HG02870 (cell line): ENCODE data around the gene ZNF595.
"Not testable (repeated sequence)": the region's sequence is repeated elsewhere in the genome, so short reads cannot be mapped to it uniquely, and the experiment has no call there.

ENCODE experiments used
- ATAC-seq: cut with Tn5 transposase; IDR thresholded peaks from one replicate; pipeline ENCODE4 v1.9.1; 2021; ENCODE audit warnings: mild to moderate bottlenecking, moderate library complexity; ENCODE audit not compliant: unreplicated experiment

ZNF595 gene

DNA sequence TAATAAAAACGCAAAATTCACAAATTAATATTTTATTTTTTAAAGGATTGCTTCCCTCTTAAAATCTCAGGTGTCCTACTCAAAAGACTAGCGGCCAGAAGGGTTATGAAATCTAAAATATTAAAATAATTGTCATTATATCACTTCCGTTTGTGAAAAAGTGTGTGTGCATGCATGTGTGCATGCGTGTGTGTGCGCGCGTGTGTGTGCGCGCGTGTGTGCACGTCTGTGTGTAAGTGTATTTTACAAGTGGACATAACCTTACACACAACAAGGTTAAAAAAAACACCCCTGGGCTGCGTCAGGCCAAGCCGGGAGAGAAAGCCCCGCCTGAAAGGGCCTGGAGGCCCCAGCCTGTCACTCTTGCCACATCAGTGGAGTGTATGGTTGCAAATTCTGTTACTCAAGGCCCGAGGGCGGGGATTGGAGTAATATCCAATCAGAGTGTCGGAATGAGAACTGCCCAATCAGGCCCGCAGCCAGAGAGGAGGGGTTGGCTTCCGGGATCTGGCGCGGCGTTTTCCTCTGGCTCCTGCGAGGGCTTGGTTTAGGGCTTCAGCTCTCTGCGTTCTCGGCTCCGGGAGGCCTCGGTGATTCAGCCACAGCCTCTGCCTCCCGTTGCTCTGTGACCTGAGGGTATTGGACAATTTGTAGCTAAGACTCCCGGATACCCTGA lies at the start of gene ZNF595:
Gene ZNF595, plus strand, starts transcription at position 518 of the 676 bp plus-strand sequence. CDS start 168 bp downstream, outside the sequence.
- peak; percentile 33 for ATAC-seq

DNA sequence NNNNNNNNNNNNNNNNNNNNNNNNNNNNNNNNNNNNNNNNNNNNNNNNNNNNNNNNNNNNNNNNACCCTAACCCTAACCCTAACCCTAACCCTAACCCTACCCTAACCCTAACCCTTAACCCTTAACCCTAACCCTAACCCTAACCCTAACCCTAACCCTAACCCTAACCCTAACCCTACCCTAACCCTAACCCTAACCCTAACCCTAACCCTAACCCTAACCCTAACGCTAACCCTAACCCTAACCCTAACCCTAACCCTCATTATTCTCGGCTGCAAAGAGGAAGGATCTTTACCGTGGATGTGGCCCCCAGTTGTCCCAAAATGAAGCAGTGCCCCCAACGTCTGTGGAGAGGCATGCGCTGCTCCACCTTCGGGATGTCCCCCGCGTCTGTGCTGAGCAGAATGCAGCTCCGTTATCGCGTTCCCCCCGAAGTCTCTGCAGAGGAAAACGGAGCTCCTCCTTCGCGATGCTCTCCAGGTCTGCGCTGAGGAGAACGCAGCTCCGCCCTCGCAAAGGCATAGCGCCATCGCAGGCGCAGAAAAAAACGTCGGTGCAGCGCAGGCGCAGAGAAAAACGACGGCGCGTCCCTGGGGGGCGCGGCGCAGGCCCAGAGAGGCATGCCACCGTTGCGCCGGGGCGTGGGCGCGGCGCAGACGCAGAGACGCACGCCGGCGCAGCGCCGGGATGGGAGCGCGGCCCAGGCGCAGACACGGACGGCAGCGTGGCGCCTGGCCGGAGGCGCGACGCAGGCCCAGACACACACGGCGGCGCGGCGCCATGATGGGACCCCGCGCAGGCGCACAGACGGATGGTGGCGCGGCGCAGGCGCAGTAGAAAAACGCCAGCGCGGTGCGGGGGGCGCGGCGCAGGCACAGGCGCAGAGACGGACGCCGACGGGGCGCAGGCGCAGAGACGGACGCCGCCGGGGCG lies 42.9 kb upstream of the ZNF595 start:
- not testable (repeated sequence) for ATAC-seq

DNA sequence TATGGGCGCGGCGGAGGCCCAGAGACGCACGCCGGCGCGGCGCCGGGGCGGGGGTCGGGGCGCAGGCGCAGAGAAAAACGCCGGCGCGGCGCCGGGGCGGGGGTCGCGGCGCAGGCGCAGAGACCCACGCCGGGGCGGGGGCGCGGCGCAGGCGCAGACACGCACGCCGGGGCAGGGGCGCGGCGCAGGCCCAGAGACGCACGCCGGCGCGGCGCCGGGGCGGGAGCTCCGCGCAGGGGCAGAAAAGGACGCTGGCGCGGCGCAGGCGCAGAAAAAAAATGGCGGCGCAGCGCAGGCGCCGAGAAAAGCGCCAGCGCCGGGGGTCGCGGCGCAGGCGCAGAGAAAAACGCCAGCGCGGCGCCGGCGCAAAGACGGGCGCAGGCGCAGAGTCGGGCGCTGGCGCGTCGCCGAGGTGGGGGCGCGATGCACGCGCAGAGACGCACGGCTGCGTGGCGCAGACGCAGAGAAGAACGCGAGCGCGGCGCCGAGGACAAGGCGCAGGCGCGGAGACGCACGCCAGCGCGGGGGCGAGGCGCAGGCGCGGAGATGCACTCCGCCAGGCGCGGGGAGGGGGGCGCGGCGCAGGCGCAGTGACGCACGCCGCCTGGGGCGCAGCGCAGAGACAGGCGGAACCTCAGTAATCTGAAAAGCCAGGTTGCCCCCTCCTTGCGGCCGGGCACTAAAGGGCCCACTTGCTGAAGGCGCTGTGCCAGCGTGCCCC lies 41.9 kb upstream of the ZNF595 start:
- ATAC-seq, result not testable (repeated sequence)

DNA sequence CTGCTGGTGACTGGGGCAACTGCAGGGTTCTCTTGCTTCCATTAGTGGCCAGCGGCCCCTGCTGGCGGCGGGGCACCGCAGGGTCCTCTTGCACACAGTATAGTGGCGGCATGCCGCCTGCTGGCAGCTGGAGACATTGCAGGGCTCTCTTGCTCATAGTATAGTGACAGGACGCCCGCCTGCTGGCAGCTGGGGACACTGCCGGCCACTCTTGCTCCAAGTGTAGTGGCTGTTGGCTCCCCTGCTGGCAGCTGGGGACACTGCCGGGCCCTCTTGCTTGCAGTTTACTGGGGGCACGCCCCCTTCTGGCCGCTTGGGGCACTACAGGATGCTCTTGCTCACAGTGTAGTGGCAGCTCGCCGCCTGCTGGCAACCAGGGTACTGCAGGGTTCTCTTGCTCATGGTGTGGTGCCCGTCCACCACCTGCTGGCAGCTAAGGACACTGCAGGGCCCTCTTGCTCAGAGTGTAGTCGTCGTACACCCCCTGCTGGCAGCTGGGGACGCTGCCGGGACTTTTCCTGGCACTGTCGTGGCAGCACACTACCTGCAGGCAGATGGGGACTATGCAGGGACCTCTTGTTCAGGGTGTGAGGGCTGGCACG lies 41.2 kb upstream of the ZNF595 start:
- not testable (repeated sequence) for ATAC-seq

DNA sequence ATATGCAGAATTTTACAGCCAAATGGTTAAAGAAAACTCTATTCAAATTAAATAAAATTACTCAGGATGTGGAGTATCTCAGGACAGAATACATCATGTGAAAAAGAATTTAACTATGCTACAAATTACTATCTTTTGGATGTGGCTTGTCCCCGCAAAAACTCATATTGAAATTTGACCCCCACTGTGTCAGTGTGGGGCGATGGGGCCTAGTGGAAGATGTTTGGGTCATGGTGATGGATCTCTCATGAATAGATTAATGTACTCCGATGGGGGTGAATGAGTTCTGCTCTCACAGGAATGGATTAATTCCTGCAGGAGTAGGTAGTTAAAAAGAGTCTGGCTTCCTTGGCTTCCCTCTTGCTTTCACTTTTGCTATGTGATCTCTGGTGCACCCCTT lies 35.0 kb upstream of the ZNF595 start:
- ATAC-seq, result not testable (repeated sequence)

DNA sequence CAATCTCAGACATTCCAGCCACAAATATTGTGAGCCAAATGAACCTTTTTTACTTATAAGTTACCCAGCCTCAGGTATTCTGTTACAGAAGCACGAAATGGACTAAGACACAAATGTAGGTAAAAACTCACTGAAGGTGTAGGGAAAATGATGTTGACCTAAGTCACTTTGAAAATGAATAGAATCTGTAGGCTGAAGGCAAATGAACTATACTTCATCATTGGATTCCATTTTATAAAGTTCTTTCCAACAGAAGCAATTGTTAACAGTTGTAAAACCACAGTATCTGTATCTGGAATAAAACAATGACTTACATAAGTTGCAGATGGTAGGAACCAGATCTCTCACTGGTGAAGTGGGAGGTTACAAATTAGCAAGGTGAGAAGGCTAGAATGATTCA lies 34.5 kb upstream of the ZNF595 start:
- not testable (repeated sequence) for ATAC-seq

DNA sequence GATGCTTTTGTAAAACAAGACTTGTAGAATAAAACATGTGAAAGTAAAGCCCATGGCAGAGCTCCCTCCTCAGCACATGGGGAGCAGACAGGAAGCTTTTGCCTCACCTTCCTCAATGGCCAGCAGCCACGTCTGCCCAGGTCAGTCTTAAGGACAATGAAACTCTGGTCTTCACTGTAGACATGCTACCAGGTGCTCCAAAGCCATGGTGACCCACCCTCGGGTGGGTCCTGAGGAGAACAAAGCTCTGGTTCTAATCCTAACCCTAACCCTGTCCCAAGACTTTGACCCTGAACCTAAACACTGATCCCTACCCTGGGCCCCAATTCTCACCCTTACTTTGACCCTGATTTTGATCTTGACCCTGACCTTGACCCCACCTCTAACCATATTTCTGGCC lies 30.2 kb upstream of the ZNF595 start:
- not testable (repeated sequence) for ATAC-seq

DNA sequence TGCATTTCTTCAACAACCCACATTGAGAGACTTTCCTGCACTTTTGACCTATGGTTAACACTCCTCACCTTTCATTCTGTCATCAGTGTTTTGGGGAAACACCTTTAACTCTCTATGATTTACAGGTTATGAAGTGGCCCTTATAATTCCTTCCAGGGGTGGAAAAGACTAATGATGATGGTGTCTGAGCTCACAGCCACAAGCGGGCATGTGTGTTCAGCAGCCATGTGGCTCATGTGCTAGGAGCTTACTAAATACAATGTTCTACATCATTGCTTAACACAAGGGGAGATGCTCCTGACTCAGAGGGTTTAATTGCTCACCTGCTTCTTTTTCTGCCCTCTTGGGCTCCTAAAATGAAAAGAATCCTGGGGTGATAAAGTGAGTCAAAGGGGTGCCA lies 28.8 kb upstream of the ZNF595 start:
- ATAC-seq, result not testable (repeated sequence)

DNA sequence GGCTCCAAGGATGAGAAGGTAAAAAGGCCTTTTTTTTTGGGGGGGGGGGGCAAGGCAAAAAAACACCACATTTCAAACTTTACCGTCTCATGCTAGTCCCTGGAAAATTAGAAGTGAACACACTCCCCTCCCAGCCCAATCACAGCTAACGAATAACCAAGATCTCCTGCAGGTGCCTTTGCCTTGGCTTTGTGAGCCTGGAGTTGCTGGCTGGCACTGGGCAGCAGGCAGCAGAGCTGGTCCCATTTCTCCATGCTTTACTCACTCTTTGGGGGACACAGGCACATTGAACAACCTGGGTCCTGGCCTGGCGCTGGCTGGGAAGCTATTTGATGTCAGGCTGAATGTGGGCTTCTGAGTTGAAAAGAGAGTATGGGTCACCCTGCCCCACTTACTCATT lies 25.6 kb upstream of the ZNF595 start:
- ATAC-seq, result not testable (repeated sequence)

DNA sequence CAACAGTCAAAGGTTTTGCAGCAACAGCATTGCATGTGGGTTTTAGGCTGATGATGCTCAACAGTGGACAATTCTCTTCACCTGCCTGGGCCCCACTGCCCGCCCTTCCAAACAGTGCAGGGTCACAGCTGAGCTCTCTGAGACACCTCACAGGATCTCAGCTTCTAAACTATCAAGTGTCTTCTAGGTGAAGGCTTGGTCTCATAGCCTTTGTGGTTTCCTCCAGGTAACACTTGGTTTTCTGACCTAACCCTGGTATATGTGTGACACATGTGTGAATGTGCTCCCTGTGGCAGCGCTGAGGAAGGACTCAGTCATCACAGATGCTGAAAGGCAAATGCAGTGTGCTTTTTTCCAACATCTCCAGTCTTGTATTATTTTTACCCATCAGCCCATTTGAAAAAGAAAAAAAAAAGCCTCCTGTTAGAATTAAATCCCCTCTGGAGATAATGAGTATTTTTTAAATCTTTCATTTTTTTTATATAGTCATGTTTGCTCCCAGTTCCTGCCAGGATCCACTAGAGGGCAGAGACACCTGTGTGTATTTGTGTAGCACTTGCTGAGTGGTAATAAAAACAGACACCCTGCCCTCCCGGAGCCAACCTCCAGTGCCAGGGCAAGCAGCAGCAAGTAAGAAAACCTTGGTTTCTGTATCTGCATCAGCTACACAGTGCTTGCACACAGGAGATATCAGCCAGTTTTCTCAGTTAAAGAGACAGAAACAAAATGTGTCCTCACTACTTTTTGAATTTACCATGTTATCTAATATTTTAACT lies 24.2 kb upstream of the ZNF595 start:
- peak; percentile 51 for ATAC-seq

DNA sequence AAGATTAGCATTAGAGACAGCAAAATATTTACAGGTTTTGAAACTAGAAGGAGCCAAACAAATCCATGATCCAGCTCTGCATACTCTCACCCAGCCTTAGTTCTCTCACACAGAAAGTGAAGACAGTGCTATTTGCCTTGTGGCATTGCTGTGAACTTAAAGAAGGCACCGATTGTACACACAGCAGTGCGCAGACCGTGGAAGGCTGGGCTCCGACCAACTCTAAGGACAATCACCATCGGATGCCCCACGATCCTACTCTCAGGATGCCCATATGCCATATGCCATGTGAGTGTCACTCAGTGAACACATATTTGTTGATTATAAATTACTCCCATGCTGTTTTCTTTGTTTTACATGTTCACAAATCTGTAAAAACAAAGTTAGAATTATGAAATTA lies 19.8 kb upstream of the ZNF595 start:
- not testable (repeated sequence) for ATAC-seq

DNA sequence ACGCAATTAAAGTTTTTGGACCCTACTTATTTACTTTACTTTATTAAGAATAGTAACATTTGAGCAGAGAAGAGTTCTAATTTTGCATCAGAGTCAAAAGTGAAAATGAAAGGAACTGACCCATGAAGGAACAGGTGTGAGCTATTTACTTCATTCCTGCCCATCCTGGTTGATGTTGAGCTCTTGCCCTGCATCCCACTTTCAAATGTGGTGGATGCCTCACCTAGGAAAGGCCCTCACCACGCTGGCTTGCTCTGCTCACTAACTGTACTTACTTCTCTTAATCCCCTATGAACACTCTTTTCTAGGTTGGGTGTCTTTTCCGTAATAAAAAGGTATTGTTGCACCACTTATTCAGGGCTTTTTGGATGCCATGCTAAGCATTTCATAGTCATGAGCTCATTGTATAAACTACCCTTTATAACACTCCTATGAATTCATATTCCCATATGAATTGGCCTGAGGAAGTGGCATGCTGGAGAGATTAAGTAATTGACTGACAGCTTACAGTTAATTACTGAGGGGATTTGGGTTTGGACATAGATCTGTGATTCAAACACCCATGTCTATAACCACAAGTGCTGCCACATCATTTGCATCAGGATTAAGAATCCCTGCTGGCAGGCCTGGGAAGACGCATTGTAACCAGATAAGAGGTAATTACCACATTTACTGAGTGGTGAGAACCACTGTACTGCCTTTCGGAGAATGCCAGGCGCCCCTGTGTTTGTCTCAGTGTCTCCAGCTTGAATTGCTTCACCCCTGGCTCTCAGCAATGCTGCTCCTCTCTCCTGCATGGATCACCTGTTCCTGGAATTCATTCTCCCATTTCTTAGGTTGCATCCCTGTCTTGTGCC lies 16.3 kb upstream of the ZNF595 start:
- not testable (repeated sequence) for ATAC-seq

DNA sequence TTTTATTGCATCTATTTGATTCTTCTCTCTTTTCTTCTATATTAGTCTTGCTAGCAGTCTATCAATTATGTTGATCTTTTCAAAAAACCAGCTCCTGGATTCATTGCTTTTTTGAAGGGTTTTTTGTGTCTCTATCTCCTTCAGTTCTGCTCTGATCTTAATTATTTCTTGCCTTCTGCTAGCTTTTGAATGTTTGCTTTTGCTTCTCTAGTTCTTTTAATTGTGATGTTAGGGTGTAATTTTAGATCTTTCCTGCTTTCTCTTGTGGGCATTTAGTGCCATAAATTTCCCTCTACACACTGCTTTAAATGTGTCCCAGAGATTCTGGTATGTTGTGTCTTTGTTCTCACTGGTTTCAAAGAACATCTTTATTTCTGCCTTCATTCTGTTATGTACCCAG lies 14.9 kb upstream of the ZNF595 start:
- ATAC-seq, result not testable (repeated sequence)

DNA sequence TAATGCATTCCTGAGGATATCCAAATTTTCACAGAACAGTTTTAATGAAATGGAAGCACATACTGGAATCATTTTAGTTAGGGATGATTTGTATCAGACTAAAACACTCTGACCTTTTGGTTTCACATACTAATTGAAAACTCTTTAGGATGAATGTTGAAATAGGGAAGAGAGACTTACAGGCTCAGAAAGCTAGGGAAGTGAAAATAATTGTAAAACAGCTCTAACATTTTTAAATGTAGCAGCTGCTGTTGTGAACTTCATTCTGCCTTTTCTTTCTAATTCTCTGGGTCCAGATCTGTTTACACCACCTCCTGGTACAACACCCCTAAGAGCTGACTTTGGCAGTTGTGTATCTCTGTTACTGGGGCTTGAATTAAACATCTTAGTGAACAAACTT lies 9.7 kb upstream of the ZNF595 start:
- peak; percentile 68 for ATAC-seq

DNA sequence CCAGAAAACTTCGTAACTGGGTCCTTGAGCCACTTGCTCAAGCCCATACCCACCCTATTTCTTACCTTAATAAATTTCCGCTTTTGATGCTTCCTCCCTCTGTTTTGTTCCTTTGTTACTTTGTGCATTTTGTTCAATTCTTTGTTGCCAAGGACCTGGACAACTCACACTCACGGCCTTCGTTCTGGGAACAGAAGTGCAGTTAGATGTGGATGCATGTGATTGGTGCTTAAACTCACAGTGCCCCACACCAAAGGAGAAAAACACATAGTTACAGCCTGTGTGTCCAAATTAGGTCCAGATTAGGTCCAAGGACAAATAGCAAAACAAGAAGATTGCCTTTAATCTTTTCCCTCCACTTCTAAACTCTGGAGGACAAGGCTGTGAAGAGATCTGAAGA lies 1.9 kb upstream of the ZNF595 start:
- ATAC-seq, result peak; percentile 4

DNA sequence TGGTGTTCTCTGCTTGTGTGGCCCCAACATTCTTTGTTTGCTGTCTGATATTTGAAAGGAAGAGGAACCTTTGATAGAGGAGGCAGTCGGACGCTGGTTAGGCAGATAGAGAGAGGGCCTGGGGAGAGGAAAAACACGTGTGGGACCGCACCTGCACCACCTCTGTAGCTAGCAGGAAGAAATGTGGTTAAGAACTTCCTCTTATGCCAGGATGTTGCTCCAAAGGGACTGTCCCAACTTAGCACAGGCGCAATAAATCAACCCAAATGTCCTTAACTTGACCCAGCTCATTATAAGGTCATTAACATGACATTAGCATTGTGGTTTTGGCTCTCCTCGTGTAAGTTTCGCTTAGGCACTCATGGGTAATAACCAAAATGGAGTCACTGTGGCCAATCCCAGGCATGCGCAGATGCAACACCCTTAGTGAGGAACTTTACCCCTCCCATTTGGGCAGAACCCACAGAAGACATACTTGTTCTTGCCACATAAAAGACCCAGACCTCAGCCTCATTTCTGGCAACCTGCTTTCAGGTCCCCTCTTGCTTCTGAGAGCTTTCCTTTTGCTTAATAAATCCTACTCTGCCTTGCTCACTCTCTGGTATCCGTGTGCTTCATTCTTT lies 1.4 kb upstream of the ZNF595 start:
- ATAC-seq, result peak; percentile 75

DNA sequence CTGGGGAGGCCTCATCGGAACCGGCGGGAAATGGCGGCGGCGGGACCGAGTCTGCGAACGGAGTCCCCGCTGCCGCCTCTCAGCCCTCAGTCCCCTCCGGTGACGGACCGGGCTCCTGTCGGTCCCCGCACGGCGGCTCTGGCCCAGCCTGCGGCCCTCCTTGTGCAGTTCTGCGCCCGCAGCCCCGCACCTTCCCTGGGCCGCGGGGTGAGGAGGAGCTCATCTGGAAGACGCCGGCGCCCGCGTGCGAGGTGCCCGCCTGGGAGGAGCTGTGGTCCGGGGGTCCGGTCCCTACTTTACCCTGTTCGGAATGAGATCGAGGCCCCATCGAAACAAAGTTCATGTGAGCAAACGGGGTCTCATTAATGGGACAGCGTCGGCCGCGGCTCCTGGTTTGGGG lies 400 bp downstream of the ZNF595 start:
- ATAC-seq, result not testable (repeated sequence)

DNA sequence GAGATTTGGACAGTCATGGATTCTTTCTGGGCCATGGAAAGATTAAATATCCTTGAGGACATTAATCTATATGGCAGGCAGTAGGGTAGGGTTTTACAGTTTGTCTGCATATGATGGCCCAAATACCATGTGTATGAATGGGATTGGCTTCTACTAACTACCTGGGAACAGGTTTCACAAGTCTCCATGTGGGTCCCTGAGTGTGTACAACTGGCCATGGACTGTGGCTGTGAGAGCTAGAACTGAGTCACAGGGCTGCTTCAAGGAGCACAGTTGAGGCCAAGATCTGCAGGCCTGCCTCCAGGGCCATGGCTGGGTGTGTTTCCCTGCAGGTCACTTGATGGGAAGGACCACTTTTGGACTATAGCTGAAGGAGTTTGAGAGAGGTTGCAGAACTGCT lies 11.6 kb downstream of the ZNF595 start:
- not testable (repeated sequence) for ATAC-seq

DNA sequence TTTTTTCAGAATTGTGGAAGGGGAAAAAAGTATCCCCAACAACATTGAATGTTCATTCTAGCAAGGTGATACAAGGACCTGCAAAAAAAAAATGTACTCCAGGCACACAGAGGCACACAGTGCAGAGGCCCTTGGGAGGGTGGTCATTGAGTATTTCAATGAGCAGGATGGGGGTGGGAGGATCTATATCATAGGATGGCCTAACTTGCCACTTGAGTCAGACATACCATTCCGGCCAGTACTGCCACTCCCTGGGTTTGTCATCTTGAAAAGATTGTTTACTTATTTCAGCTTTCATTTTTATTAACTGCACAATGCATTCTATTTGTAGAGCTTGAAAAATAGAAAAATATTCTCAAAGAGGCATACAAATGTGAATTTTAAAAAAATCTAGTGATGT lies 18.7 kb downstream of the ZNF595 start:
- no peak for ATAC-seq
